GM19438 (cell line): Measurements from ENCODE around the gene FARP1.

Experiments
- ATAC-seq: cut with Tn5 transposase; IDR thresholded peaks from one replicate; pipeline ENCODE4 v1.9.1; 2021; ENCODE audit warnings: low read depth; ENCODE audit not compliant: unreplicated experiment

FARP1 gene

GRCh38 chr13:98451676-98452470 is 309.0 kb downstream of the FARP1 start:
- no peak for ATAC-seq

- ATAC-seq = no peak
These were observed 310.3 kb downstream of the FARP1 start for GRCh38 chr13:98452851-98453843.

GRCh38 chr13:98454389-98454881 is 311.5 kb downstream of the FARP1 start:
- no peak for ATAC-seq

- no peak for ATAC-seq
These were observed 313.5 kb downstream of the FARP1 start for GRCh38 chr13:98456413-98456845.

- no peak for ATAC-seq
These were observed 314.2 kb downstream of the FARP1 start for GRCh38 chr13:98457053-98457452.

- ATAC-seq = no peak
These were observed 315.5 kb downstream of the FARP1 start for GRCh38 chr13:98458431-98458830.

- ATAC-seq = no peak
These were observed 316.3 kb downstream of the FARP1 start for GRCh38 chr13:98459171-98459681.

- ATAC-seq = no peak
These were observed 317.0 kb downstream of the FARP1 start for GRCh38 chr13:98459721-98460370.

- ATAC-seq = no peak
These were observed 317.6 kb downstream of the FARP1 start for GRCh38 chr13:98460516-98460915.

- no peak for ATAC-seq
These were observed 318.8 kb downstream of the FARP1 start for GRCh38 chr13:98461486-98462240.

- ATAC-seq = no peak
These were observed 319.5 kb downstream of the FARP1 start for GRCh38 chr13:98462241-98462882.

GRCh38 chr13:98462946-98463345 is 320.1 kb downstream of the FARP1 start:
- no peak for ATAC-seq

GRCh38 chr13:98466634-98467236 is 323.8 kb downstream of the FARP1 start:
- ATAC-seq = no peak

- ATAC-seq = no peak
These were observed 324.5 kb downstream of the FARP1 start for GRCh38 chr13:98467263-98467985.

GRCh38 chr13:98468361-98468760 is 325.5 kb downstream of the FARP1 start:
- no peak for ATAC-seq

- ATAC-seq = no peak
These were observed 326.0 kb downstream of the FARP1 start for GRCh38 chr13:98468929-98469328.

GRCh38 chr13:98470920-98471319 is 328.0 kb downstream of the FARP1 start:
- ATAC-seq = no peak

GRCh38 chr13:98471934-98472333 is 329.0 kb downstream of the FARP1 start:
- ATAC-seq = no peak
